GM12878 (cell line): ENCODE measurements around the gene SUPT3H. TPM values are rescaled to one million over a fixed set of nuclear protein-coding genes. Genes with fewer than 3 reads are reported as not detected.

ENCODE experiments used
- BCL11A ChIP-seq: IDR thresholded peaks from 2 replicates; pipeline ENCODE4 v1.6.1; 2011; ENCODE audit warnings: low read depth, low read length
- EED ChIP-seq: sonication (generic); IDR thresholded peaks from 2 replicates; pipeline ENCODE4 v1.6.1; 2016; ENCODE audit warnings: antibody characterized with exemption, low read depth
- EGR1 ChIP-seq, 2 experiments: IDR thresholded peaks; 1 replicate in 1 of 2; 2 replicates in 1 of 2; pipeline ENCODE4 v1.6.1; 2011 to 2012; ENCODE audit warnings: low read depth in 2 of 2, low read length in 2 of 2, borderline replicate concordance in 1 of 2, mild to moderate bottlenecking in 1 of 2, moderate library complexity in 1 of 2
- RELB ChIP-seq: fragments of 450-650 bp; IDR thresholded peaks from 2 replicates; pipeline ENCODE4 v1.6.1; 2017; ENCODE audit warnings: low read depth, mild to moderate bottlenecking, moderate library complexity
- SP1 ChIP-seq: IDR thresholded peaks from one replicate; pipeline ENCODE4 v1.6.1; 2011; ENCODE audit warnings: low read depth, low read length
- SREBF2 ChIP-seq: IDR thresholded peaks from 2 replicates; pipeline ENCODE4 v1.6.1; 2012; ENCODE audit warnings: mild to moderate bottlenecking, low read length
- TCF7 ChIP-seq: IDR thresholded peaks from 2 replicates; pipeline ENCODE4 v1.6.1; 2014; ENCODE audit warnings: antibody characterized with exemption, borderline replicate concordance
- WRNIP1 ChIP-seq: IDR thresholded peaks from 2 replicates; pipeline ENCODE4 v1.6.1; 2011; ENCODE audit warnings: low read depth, low read length, improper control_type of control experiment, borderline replicate concordance
- ZNF217 ChIP-seq: fragments of 450-650 bp; IDR thresholded peaks from 2 replicates; pipeline ENCODE4 v1.6.1; 2017; ENCODE audit warnings: antibody characterized with exemption, mild to moderate bottlenecking
- polyA plus RNA-seq, 11 experiments: library from polyadenylated mRNA; depleted of rRNA in 4 of 11; unstranded in 6 of 11; stranded (reverse) in 5 of 11; fragments of >200 nt; fragmentation: Nextera tagmentation in 4 of 11; fragmentation: Illumina TruSeq in 1 of 11; extraction: Ambion mirVana in 4 of 11; extraction: Trizol in 1 of 11; gene quantifications; 1 replicate in 1 of 11; 2 replicates in 10 of 11; pipeline versions ENCODE4 v1.2.1 to v1.2.3, GENCODE V29; 2011 to 2016; ENCODE audit warnings: inconsistent platforms in 2 of 11, missing spikeins in 2 of 11, low read depth in 1 of 11
- total RNA-seq, 4 experiments: library from RNA; depleted of rRNA in 3 of 4; stranded (reverse); fragments of >200 nt in 3 of 4; fragmentation: Illumina TruSeq in 1 of 4; extraction: Trizol in 1 of 4; gene quantifications; 2 replicates each; pipeline versions ENCODE4 v1.2.1 to v1.2.3, GENCODE V29; 2013 to 2021
- TF ChIP-seq, protein P1 (sequence below): fragments of 450-650 bp; conservative IDR thresholded peaks from 2 replicates; pipeline ENCODE4 v1.6.1; 2017; ENCODE audit warnings: mild to moderate bottlenecking, moderate library complexity

Gene SUPT3H
- total and polyA plus RNA-seq, 10 of the 15 experiments (the other 5 are each of a cell fraction or from before 2014, with no cell fraction given), result 0.51 to 3.7 (median 2.0) TPM

DNA sequence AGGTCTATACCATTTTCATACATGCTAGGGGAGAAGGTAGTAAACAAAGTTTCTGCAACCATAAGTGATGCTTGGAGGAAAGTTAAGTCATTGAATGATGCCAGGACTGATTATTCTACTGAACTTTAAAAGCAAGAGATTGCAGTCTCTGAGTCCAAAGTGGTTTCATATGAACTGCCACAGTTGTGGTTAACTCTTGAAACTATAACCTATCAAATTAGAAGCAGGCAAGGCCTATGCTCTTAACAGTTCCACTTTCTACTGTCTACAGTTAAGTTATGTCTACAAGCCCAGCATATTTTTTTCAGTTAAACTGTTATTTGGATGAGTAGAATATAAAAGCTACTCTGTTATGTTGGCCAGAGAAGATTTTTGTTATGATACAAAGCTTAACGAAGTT lies 376.1 kb downstream of the SUPT3H start (continued):
- TF ChIP-seq RELB (no peak), SREBF2 (no peak), ZNF217 (no peak), EED (no peak), EGR1 (IDR thresholded peaks at IDR 0.05; ENCODE audit: borderline replicate concordance in 1 of 2, low read depth in 2 of 2, low read length in 2 of 2) (no peak), SP1 (no peak), TCF7 (no peak), WRNIP1 (no peak), BCL11A (no peak)
- TF ChIP-seq, protein P1, sequence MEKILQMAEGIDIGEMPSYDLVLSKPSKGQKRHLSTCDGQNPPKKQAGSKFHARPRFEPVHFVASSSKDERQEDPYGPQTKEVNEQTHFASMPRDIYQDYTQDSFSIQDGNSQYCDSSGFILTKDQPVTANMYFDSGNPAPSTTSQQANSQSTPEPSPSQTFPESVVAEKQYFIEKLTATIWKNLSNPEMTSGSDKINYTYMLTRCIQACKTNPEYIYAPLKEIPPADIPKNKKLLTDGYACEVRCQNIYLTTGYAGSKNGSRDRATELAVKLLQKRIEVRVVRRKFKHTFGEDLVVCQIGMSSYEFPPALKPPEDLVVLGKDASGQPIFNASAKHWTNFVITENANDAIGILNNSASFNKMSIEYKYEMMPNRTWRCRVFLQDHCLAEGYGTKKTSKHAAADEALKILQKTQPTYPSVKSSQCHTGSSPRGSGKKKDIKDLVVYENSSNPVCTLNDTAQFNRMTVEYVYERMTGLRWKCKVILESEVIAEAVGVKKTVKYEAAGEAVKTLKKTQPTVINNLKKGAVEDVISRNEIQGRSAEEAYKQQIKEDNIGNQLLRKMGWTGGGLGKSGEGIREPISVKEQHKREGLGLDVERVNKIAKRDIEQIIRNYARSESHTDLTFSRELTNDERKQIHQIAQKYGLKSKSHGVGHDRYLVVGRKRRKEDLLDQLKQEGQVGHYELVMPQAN, result no peak
